Measurements from ENCODE around the gene DMRTB1. TPM values are rescaled to one million over a fixed set of nuclear protein-coding genes. Genes with fewer than 3 reads are reported as not detected.

DMRTB1 gene
- total and polyA plus RNA-seq, 2 of the 4 experiments (the other 2 are of a cell fraction): not detected

GRCh38 chr1:53458634-53459033 lies 565 bp upstream of the DMRTB1 start:
- POLR2A ChIA-PET (ENCODE audit: unreplicated experiment): no interaction called here
- no peak overlapping the region for H3K14ac ChIP-seq (replicated peaks; ENCODE audit: low read depth, low read length)
- H3K4me2 ChIP-seq (ENCODE audit: low read depth, low read length): no peak overlapping the region
- no peaks in the 10 kb centered on the region for H3K9me3 ChIP-seq (ENCODE audit: control insufficient read depth, insufficient read depth, low read length)
- no peaks in the 10 kb centered on the region for H4K20me1 ChIP-seq (ENCODE audit: insufficient read depth, low read length)
- H2BK120ac ChIP-seq (ENCODE audit: low read depth, low read length): no peak overlapping the region
- H2AFZ ChIP-seq (replicated peaks; ENCODE audit: low read length, poor library complexity): no peak overlapping the region
- no peak overlapping the region for H2BK20ac ChIP-seq (ENCODE audit: low read depth, low read length)
- 83% methylated on average over 1 of the region's 3 CpGs; no CpG with 5 or more reads in 1 of the 2 experiments for WGBS, 2 experiments (ENCODE audit: extremely low coverage in 2 of 2, insufficient read length in 1 of 2)
- no peak overlapping the region for H2AK5ac ChIP-seq (ENCODE audit: low read depth, low read length)
- H4K91ac ChIP-seq (ENCODE audit: insufficient read depth, low read depth, low read length): no peak overlapping the region
- H2AK9ac ChIP-seq (replicated peaks; ENCODE audit: low read depth, low read length, poor library complexity): no peak overlapping the region
- H2BK15ac ChIP-seq (ENCODE audit: low read depth, low read length): no peak overlapping the region
- ATAC-seq (ENCODE audit: low read depth): peak; percentile 73
- no peak overlapping the region for H3K4me3 ChIP-seq (ENCODE audit: insufficient read depth, low read depth, low read length)
- CTCF ChIA-PET: interaction anchor here (1.0 to 1.1 kb wide), 2 partner anchors 9 to 12 kb away, joined by 3 read pairs; no protein-coding TSS in a partner anchor
- no peak for DNase-seq
- no peaks in the 10 kb centered on the region for H3K36me3 ChIP-seq (ENCODE audit: control insufficient read depth, insufficient read depth, low read length)
- no peaks in the 10 kb centered on the region; the same call in 1 of the 2 replicates for H3K9me1 ChIP-seq (ENCODE audit: insufficient read depth, low read length)
- H3K9ac ChIP-seq (ENCODE audit: low read depth, low read length): no peak overlapping the region
- no peak overlapping the region for H3K23ac ChIP-seq (ENCODE audit: low read depth, low read length)
- in situ Hi-C loops (cut with MboI; ENCODE audit: low sequenced_read_pairs): no loop called here
- TF ChIP-seq CEBPB (IDR thresholded peaks at IDR 0.05; ENCODE audit: low read depth, low read length): no peak
- TF ChIP-seq FOS (IDR thresholded peaks at IDR 0.05; ENCODE audit: low read depth, low read length): no peak
- TF ChIP-seq MAFK (IDR thresholded peaks at IDR 0.05; ENCODE audit: low read depth, low read length): no peak
- no peak for TF ChIP-seq CHD1 (IDR thresholded peaks at IDR 0.05; ENCODE audit: low read depth, low read length)
- TF ChIP-seq RCOR1 (IDR thresholded peaks at IDR 0.05; ENCODE audit: insufficient replicate concordance, low read length): no peak
- no peak for TF ChIP-seq NFE2L2 (IDR thresholded peaks at IDR 0.05; ENCODE audit: low read depth, low read length)
- peaks cover 10% of the 10 kb centered on the region for H3K27me3 ChIP-seq (ENCODE audit: control insufficient read depth, insufficient read depth, low read length)
- H3K18ac ChIP-seq (ENCODE audit: low read depth, low read length): no peak overlapping the region
- no peaks in the 10 kb centered on the region for H3K79me1 ChIP-seq (ENCODE audit: low read depth in 1 of 2, low read length in 2 of 2)
- intact Hi-C loops (cut with micrococcal nuclease): no loop called here
- H3K27ac ChIP-seq (ENCODE audit: insufficient read depth, low read length): no peak overlapping the region
- H4K8ac ChIP-seq (ENCODE audit: low read depth in 2 of 2, low read length in 2 of 2): no peak overlapping the region
- H3K4me1 ChIP-seq (ENCODE audit: control insufficient read depth, insufficient read depth, low read length): no peaks in the 10 kb centered on the region
- H3K4ac ChIP-seq (ENCODE audit: low read depth, low read length): no peak overlapping the region
- no peak overlapping the region for H4K5ac ChIP-seq (ENCODE audit: low read depth, low read length)
- H2BK5ac ChIP-seq (ENCODE audit: low read depth, low read length, poor library complexity, severe bottlenecking): no peak overlapping the region
- H3K56ac ChIP-seq (ENCODE audit: extremely low read depth, insufficient read depth, low read length): no peak overlapping the region
- dilution Hi-C loops (cut with HindIII; ENCODE audit: low sequenced_read_pairs, unreplicated experiment): no loop called here
- BruUV-seq (replicated peaks): no TSS peak
